ENCODE data around the gene RBBP6. TPM values are rescaled to one million over a fixed set of nuclear protein-coding genes. Genes with fewer than 3 reads are reported as not detected.

The RBBP6 gene
- total RNA-seq, 6 experiments from 2014 or later, result 16.0 to 24.8 (median 20.1) TPM

DNA sequence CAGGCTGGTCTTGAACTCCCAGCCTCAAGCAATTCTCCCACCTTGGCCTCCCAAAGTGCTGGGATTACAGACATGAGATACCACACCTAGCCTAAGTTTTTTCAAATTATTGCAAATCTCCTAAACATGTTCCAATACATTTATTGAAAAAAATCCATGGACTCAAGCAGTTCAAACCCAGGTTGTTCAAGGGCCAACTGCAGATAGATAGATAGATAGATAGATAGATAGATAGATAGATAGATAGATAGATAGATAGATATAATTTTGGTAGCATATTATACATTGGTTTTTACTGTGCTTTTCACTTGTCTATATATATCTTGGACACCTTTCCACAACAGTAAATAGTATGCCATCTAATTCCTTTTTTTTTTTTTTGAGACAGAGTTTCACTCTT, 20.9 kb upstream of the RBBP6 start:
- Histone ChIP-seq H3K4me1 (no peaks in the 10 kb centered on the region), H3K4me3 (no peak overlapping the region), H3K36me3 (no peaks in the 10 kb centered on the region), H3K27ac (no peak overlapping the region), H3K27me3 (no peaks in the 10 kb centered on the region), H3K9me3 (no peaks in the 10 kb centered on the region)
- TF ChIP-seq, protein P1, sequence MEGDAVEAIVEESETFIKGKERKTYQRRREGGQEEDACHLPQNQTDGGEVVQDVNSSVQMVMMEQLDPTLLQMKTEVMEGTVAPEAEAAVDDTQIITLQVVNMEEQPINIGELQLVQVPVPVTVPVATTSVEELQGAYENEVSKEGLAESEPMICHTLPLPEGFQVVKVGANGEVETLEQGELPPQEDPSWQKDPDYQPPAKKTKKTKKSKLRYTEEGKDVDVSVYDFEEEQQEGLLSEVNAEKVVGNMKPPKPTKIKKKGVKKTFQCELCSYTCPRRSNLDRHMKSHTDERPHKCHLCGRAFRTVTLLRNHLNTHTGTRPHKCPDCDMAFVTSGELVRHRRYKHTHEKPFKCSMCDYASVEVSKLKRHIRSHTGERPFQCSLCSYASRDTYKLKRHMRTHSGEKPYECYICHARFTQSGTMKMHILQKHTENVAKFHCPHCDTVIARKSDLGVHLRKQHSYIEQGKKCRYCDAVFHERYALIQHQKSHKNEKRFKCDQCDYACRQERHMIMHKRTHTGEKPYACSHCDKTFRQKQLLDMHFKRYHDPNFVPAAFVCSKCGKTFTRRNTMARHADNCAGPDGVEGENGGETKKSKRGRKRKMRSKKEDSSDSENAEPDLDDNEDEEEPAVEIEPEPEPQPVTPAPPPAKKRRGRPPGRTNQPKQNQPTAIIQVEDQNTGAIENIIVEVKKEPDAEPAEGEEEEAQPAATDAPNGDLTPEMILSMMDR (IDR thresholded peaks at IDR 0.05), result no peak
- ATAC-seq (no peak), DNase-seq (no peak)
- intact Hi-C loops (cut with DNase I), result no loop called here

DNA sequence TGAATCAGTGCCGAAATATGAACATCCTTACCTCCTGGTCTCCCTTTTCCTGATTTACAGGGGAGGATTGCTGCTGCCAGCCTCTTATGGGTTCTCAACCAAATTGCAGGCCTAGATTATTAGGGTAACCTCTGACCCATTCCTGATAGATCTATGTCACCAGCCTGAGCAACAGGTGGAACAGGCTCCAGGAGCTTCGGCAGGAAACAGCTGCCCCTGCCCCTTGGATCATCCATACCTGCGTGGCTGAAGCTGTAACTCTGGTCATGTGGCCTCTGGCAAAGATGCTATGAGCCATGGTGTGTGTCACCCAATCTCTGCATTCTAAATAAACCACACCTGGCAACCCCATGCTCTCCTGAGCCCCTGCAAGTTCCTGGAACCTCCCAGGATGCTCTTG, 18.4 kb upstream of the RBBP6 start:
- no peak overlapping the region for H3K4me3 ChIP-seq
- H3K4me1 ChIP-seq, result peaks cover 0 to 4% (median 0%) of the 10 kb centered on the region in 4 donors
- DNase-seq (no peak), ATAC-seq (no peak)
- H3K9me3 ChIP-seq, result no peaks in the 10 kb centered on the region
- no peak for TF ChIP-seq POLR2A (IDR thresholded peaks at IDR 0.05)
- TF ChIP-seq, protein P1 (IDR thresholded peaks at IDR 0.05), result no peak
- H3K27ac ChIP-seq, result no peak overlapping the region
- no peaks in the 10 kb centered on the region for H3K27me3 ChIP-seq
- no peaks in the 10 kb centered on the region for H3K36me3 ChIP-seq
- intact Hi-C loops (cut with DNase I), result no loop called here
- WGBS (ENCODE audit: insufficient coverage, low coverage, low lambda C conversion rate, missing lambda C conversion rate), result 83% methylated on average over 1 of the region's 3 CpGs

DNA sequence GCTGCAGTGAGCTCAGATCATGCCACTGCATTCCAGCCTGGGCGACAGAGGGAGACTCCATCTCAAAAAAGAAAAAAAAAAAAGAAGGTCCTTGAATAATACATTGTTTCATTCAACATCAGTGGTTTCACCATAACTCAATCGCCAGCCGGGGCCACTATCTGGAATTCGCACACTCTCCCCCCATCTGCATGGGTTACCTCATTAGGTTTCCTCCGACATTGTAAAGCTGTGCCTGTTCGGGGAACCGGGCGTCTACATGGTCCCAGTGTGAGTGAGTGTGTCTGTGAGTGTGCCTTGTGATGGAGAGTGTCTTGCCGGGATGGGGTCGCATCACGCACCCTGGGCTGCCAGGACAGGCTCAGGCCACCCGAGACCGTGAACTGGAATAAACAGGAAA, 16.6 kb upstream of the RBBP6 start:
- 85% methylated on average over 13 of the region's 13 CpGs for WGBS (ENCODE audit: insufficient coverage, low coverage, low lambda C conversion rate, missing lambda C conversion rate)
- no peaks in the 10 kb centered on the region for H3K27me3 ChIP-seq
- peaks cover 0 to 4% (median 0%) of the 10 kb centered on the region in 4 donors for H3K4me1 ChIP-seq
- H3K36me3 ChIP-seq, result no peaks in the 10 kb centered on the region
- no peak for ATAC-seq
- no peak overlapping the region for H3K27ac ChIP-seq
- DNase-seq, result peak in 1 of 3 donors; percentile 9
- intact Hi-C loops (cut with DNase I), result no loop called here
- H3K4me3 ChIP-seq, result no peak overlapping the region
- H3K9me3 ChIP-seq, result no peaks in the 10 kb centered on the region
- TF ChIP-seq, protein P1 (IDR thresholded peaks at IDR 0.05), result no peak
- TF ChIP-seq POLR2A (IDR thresholded peaks at IDR 0.05), result no peak

GRCh38 chr16:24523569-24523968, 15.8 kb upstream of the RBBP6 start:
- Histone ChIP-seq H3K4me3 (no peak overlapping the region), H3K36me3 (no peaks in the 10 kb centered on the region), H3K9me3 (no peaks in the 10 kb centered on the region), H3K27ac (no peak overlapping the region), H3K4me1 (peaks cover 0 to 4% (median 0%) of the 10 kb centered on the region in 4 donors), H3K27me3 (no peaks in the 10 kb centered on the region)
- ATAC-seq, result no peak
- no peak for TF ChIP-seq POLR2A (IDR thresholded peaks at IDR 0.05)
- TF ChIP-seq, protein P1 (IDR thresholded peaks at IDR 0.05), result no peak
- WGBS (ENCODE audit: insufficient coverage, low coverage, low lambda C conversion rate, missing lambda C conversion rate), result 47% methylated on average over 3 of the region's 8 CpGs
- peak in 1 of 3 donors; percentile 28 for DNase-seq
- intact Hi-C loops (cut with DNase I), result no loop called here

Data from right lobe of liver (tissue), 6 donors.